Measurements from ENCODE around the gene LPCAT2.
A peak's percentile ranks its signal among the peaks of the same experiment; 100 is the strongest.

LPCAT2 gene, protein sequence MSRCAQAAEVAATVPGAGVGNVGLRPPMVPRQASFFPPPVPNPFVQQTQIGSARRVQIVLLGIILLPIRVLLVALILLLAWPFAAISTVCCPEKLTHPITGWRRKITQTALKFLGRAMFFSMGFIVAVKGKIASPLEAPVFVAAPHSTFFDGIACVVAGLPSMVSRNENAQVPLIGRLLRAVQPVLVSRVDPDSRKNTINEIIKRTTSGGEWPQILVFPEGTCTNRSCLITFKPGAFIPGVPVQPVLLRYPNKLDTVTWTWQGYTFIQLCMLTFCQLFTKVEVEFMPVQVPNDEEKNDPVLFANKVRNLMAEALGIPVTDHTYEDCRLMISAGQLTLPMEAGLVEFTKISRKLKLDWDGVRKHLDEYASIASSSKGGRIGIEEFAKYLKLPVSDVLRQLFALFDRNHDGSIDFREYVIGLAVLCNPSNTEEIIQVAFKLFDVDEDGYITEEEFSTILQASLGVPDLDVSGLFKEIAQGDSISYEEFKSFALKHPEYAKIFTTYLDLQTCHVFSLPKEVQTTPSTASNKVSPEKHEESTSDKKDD

DNA sequence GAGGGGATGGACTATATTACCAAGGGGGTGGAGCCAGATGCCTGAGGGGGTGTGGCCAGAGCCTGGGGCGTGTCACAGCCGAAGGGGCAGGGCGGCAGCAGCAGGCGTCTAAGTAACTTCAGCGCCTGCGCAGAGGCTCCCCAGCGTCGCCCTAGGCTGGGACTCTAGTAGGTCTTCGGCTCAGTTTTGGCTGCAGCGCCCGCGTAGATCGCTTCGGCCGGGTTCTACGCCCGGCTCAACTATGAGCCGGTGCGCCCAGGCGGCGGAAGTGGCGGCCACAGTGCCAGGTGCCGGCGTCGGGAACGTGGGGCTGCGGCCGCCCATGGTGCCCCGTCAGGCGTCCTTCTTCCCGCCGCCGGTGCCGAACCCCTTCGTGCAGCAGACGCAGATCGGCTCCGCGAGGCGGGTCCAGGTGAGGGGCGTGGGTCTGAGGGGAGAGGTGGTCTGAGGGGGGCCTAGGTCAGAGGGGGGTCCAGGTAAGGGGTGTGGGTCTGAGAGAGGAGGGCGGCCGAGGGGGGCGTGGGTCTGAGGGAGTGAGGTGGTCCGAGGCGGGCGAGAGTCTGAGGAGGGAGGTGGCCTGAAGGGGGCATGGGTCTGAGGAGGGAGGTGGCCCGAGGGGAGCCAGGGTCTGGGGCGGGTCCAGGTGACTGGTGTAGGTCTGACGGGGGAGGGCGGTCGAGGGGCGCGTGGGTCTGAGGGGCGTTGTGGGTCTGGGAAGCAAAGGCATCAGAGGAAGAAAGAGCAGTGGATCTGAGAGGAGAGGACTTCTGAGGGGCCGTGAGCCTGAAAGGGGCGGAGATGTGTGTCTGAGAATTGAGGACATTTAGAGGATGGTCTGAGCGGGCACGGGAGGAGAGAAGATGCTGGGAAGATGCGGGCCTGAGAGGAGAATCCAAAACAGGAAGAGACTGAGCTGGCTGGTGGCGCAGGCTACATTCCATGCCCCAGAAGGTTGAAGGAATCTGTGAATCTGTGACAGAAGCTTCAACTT is at the start of gene LPCAT2:
TSS of gene LPCAT2 (plus strand) at position 132 of the 991 bp plus-strand sequence. CDS start at position 242, 110 bp downstream.
- DNase-seq (ENCODE audit: low read depth, low spot score): no peak

DNA sequence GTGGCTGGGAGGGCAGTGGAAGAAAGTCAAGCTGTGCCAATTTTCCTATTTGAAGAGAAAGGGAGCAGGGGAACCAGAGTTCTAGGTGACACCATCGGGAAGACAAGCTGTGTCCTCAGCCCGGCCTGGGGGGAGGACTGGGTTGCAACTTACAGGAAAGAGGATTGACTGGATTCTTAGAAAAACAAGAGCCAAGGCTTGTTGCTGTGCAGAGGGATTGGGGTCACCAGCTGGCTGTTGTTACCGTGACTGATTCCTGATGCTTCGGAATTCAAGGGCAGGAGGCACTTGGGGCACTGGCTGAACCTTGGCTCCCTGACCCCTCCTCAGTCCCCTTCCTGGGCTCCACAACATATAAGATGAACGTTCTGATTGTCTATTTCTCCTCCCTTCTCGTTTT is 46.6 kb upstream of the LPCAT2 start:
- DNase-seq (ENCODE audit: low read depth, low spot score): no peak

DNA sequence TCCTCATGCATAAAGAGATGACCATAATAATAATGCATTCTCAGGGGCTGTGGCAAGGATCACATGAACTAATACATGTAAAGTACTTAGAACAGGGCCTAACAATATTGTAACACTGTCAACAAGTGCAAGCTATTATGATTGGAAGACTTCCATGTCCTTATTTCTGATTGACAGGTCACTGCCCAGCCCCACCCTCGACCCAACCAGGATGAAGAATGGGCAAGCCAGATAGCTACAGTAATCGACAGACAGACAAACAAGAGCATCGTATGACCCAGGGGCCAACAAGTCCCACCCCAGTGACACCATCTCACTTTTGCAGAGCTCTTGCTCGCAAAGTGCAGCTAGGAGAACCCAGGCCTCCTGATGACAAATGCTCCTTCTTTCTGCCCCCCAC is 44.5 kb upstream of the LPCAT2 start:
- DNase-seq (ENCODE audit: low read depth, low spot score): no peak

DNA sequence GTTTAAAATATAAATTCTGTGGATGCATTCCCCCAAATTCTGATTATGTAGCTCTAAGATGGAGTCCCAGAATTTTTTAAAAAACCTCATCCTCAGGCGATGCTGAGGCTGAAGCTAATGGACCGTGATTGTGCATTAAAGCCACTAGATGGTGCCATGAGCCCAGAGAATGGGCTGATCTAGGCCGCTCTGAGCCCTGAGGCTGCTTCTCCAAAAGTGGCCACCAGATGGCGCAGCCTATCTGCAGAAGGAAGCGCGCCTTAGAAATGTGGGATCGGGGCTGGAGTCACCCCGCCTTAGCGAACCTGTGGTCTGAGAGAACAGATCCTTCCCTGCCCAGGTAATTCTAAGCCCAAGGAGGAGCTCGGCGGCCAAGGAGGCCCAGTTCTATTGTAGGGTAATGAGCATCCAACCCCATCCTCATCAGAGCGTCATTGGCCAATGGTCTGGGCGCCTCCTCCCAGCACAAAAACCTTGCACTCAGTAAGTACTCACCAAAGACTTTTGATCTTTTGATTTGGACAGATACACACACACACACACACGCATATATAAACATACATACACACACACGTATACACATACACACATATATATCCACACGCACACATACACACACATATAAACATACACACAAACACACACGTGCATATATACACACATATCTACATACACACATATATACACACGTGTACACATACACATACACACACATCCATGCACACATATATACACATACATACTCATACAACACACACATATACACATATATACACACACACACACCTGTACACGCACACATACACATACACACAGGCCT is 43.6 kb upstream of the LPCAT2 start:
- DNase-seq (ENCODE audit: low read depth, low spot score): peak; percentile 71

DNA sequence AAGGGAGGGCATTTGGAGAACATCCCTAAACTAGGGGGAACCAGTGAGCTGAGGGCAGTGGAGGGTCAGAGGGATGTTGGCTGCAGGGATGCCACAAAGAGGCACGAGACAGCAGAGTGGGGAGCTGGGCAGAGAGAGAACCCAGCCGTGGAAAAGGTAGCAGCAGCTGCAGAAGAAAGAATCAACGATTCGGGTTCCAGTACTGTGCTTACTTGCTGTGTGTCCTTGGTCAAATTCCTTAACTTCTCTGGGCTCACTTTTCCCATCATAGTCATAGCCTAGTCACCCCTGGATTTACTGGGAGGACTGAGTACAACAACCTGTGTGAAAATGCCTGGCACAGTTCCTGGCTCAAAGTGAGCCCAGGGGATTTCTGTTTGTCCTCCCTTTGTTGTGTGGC is 42.7 kb upstream of the LPCAT2 start:
- DNase-seq (ENCODE audit: low read depth, low spot score): no peak

DNA sequence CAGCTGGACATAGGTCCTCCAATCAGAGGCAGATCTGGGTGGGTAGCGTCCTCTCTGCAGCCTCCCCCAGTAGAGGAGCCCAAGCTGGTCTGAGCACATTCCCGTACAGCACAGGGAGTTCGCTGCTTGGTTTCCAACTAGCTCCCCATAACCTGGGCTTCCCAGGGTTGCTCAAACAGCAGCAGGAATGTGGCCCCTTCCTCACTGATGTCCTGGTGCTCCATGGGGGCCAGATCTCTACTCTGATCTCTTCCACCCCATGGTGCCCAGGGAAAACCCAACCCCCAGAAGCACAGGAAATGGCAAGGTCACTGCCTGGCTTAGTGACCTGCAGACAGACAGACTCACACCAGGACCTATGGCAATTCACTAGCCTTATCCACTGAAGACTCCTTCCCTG is 41.0 kb upstream of the LPCAT2 start:
- DNase-seq (ENCODE audit: low read depth, low spot score): no peak

DNA sequence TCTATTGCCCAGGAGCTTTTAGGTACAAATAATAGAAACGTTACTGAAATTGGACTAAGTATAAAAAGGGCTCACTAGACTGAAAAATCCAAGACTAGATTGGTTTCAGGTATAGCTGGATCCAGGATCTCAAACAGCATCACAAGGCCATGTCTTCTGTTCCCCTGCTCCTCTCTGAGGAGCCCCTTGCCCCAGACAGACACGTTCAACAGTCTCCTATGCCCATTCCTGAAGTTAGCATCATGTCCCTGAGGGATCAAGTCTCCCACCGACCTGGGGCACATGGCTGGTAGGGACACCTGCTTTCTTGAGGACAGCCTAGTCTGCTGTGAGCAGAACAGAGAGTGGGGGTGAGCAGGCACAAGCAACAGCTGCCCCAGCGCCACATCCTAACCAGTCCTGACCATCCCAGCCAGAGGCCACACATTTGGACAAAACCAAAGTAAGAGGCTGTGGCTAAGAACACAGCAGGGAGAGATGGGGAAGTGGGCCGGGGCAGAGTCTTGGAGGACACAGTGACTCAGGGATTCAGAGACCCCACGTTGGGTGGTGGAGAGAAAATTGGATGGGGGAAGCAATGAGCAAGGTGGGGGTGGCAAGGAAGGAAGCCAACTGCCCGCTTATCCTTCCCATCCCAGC is 40.4 kb upstream of the LPCAT2 start:
- no peak for DNase-seq (ENCODE audit: low read depth, low spot score)

DNA sequence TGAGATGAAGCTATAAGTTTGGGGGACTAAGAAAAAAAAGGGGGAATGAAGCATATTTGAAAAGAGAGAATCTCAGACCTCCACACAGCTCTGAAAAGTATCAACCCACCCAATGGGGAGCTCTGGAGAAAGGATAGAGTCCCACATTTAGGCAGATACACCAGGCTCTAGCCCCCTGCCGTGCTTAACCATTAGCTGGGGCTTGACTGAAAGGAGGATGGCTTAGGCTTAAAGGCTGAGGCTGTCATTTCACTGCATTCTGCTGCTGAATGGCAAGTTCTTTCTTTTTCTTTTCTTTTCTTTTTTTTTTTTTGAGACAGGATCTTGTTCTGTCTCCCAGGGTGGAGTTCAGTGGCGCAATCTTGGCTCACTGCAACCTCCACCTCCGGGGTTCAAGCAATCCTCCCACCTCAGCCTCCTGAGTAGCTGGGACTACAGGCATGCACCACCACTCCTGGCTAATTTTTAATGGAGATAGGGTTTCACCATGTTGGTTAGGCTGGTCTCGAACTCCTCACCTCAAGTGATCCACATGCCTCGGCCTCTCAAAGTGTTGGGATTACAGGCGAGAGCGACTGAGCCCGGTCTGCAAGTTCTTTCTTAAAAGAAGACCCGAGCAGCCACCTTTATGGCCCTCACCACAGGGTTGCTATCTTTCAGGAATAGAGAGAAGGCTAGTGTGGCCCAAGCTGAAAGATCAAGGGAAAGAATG is 38.9 kb upstream of the LPCAT2 start:
- no peak for DNase-seq (ENCODE audit: low read depth, low spot score)

DNA sequence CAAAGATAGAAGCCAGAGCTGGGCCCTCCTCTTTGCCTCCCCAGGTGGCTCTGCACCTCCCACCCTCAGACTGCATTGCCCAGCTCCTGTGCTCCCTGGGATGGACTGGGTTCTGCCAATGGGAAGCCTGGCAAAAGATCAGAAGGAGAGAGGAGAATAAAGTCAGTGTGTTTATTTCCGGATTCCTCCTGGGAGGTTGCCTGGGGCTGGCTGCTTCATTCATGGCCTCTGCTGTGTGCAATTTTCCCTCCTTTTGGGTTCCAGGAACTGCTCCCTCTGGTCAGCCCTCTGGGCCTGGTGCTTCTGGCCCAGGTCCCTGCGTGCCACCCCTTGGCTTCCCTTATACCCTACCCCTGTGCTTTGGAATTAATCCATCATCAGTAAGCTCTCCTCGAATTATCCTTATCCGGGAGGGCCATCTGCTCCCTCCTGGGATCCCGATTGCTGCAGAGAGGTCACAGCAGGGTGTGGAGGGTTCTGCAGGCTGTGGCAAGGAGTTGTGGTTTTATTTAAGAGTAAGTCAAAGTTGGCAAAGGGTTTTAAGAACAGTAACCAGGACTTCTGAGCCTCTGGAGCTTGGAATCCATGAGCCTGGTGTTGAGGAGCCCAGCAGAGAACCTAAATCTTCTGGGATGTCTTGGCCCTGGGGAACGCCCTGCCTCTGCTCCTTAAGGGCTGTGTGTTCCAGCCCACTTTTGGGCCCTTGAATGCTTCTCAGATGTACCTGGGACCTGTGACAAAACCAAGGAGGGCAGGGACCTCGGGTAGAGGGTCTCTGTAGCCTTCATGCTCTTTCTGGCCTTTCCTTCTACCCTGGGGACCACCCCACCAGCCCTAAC is 38.1 kb upstream of the LPCAT2 start:
- DNase-seq (ENCODE audit: low read depth, low spot score): peak; percentile 84

DNA sequence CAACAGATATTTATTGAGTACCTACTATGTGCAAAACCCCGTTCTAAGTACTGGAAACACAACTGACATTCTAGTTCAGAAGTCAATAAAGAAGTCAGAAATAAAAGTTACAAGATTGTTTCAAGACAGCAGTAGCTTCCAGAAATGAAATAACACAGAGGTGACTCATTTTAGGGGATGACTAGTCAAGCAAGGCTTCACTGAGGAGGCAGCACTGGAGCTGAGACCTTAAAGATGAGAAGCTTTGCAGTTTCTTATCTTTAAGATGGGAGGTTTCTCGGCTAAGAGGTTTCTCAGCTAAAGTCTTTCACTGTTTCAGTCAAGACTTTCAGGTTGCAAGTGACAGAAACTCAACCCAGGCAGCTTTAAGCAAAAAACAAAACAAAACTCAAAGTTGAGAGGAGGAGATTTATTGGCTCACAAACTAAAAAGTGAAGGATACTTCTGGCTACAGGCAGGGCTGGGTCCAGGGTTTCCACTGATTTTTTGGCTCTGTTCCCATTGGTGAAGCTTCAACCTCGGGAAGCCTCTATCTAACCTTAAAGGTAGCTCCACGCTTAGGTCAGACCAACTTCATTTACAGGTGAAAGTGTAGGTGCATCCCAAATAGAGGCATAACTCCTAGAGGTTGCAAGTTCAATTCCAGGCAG is 37.3 kb upstream of the LPCAT2 start:
- DNase-seq (ENCODE audit: low read depth, low spot score): no peak

DNA sequence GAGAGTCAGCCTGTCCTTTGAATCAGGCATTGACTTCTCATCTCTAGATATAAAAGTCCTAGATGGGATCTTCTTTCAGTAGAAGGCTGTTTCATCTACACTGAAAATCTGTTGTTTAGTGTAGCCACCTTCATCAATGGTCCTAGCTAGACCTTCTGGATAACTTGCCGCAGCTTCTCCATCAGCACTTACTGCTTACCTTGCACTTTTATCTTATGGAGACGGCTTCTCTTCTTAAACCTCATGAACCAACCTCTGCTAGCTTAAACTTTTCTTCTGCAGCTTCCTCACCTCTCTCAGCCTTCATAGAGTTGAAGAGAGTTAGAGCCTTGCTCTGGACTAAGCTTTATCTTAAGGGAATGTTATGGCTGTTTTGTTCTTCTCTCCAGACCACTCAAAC is 35.3 kb upstream of the LPCAT2 start:
- no peak for DNase-seq (ENCODE audit: low read depth, low spot score)

DNA sequence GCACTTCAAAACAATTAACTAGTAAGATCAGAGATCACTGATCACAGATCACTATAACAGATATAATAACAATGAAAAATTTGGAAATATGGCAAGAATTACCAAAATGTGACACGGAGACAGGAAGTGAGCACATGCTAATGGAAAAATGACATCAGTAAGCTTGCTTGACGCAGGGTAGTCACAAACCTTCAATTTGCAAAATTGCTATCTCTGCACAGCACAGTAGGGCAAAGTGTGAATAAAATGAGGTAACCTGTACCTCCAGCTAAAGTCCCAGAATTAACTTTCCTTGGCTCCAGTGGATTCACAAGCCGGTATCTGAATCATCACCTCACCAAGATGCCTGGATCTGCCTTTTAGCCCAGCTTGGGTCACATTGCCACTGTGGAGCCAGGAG is 34.1 kb upstream of the LPCAT2 start:
- DNase-seq (ENCODE audit: low read depth, low spot score): no peak

DNA sequence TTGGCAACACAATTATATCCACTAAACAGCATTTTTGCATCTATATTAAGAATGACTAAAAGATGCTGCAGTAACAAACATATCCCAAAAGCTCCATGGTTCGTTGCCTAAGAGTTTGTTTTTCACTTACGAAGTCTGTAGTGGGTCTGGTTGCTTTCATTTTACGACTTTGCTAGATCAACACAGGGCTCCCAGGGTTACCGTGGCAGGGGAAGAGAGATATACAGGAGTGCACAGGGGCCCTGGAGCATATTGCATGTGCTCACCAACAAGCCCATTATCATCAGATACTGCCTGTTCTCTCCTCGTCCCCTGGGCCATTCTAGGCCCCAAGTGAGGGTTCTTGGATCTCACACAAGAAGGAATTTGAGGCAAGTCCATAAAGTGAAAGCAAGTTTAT is 33.0 kb upstream of the LPCAT2 start:
- no peak for DNase-seq (ENCODE audit: low read depth, low spot score)

DNA sequence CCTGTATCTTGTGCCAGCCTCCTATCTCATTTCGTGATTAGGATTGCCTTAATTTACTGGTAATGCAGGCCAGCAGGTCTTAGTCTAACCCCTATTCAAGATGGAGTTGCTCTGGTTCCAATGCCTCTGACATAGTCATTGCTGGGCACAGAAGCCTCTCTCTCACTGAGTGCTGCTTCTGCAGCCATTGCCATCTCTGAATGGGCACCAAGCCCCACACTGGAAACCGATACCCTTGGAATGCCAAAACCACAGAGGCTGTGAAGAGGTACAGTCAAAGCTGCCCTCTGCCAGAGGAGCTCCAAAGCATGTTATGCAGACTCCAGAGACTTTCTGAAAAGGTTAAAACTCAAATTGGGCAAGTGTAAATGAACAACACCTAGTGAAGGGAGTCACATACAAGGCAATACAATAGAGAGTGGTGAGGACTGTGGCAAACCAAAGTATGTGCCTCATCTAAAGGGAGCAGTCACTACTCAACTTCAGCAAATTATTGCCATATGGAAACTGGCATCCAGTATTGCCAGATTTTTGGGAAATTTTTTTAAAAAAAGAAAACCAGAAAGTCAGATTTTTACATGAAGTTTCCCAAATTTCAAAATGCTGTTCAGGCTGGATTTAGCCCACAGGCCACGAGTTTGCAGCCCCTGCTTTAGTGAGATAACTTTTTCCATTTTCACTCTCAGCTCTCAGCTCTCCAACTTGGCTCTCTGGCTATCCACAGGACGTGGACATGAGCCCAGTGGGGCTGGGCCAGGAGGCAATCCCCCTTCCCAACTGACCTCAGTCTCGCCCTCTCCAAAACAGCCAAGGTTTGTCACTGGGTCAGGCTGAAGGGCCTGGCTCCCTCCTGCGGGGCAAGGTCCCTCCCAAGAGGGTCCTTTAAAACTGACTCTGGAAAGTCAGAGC is 32.0 kb upstream of the LPCAT2 start:
- no peak for DNase-seq (ENCODE audit: low read depth, low spot score)

DNA sequence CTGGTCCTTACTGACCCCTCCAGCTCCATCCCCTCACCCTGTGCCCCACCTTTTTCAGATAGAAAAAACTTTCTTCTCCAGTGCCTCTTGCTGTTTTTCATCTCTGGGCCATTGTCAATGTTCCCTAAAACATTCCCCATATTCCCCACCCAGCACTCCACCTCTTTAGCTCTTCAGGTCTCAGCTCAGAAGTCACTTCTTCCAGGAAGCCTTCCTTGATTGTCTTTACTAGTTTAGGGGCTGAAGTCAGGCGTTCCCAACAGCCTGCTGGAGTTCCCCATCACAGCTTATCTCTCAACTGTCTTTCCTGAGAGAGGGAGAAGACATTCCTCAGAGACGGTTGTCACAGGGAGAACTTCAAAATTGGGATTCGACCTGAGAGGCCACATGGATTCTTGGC is 31.1 kb upstream of the LPCAT2 start:
- DNase-seq (ENCODE audit: low read depth, low spot score): no peak

DNA sequence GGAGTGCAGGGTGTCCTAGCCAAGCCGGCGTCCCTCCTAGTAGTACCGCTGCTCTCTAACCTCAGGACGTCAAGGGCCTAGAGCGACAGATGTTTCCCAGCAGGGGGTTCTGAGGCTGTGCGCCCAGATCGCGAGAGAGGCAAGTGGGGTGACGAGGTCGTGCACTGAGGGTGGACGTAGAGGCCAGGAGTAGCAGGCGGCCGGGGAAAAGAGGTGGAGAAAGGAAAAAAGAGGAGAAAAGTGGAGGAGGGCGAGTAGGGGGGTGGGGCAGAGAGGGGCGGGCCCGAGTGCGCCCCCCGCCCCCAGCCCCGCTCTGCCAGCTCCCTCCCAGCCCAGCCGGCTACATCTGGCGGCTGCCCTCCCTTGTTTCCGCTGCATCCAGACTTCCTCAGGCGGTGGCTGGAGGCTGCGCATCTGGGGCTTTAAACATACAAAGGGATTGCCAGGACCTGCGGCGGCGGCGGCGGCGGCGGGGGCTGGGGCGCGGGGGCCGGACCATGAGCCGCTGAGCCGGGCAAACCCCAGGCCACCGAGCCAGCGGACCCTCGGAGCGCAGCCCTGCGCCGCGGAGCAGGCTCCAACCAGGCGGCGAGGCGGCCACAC is 29.9 kb upstream of the LPCAT2 start, which contains the start of gene MMP2:
TSS of gene MMP2 (plus strand) at position 372 of the 603 bp plus-strand sequence. CDS start 282 bp downstream, outside the sequence.
- DNase-seq (ENCODE audit: low read depth, low spot score): no peak

DNA sequence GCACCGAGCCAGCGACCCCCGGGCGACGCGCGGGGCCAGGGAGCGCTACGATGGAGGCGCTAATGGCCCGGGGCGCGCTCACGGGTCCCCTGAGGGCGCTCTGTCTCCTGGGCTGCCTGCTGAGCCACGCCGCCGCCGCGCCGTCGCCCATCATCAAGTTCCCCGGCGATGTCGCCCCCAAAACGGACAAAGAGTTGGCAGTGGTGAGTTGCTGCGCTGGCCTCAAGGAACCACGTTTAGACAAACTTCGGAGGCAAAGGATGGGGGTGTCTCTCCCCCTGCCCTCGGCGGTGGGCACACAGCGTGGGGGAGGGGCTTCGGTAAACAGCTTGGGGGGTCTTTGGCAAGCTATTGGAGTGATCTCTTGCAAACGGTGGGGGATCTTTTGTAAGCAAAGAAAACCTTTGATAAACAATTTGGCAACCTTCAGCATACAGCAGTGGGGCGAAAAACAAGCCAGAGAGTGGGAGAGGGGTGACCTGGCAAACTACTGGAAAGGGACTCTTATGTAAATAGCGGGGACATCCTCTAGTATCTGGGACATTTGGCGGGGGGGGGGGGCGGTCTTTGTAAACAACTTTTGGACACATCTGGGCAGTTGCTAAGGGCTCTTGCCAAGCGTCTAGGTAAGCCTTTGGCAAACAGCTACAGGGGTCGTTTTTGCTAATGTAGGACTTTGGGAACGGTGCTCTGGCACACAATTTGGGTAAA is 29.3 kb upstream of the LPCAT2 start:
- no peak for DNase-seq (ENCODE audit: low read depth, low spot score)

All from brain pericyte (primary cell).